ENCODE data around the gene SMIM14.
"Not testable (repeated sequence)": the region's sequence is repeated elsewhere in the genome, so short reads cannot be mapped to it uniquely, and the experiment has no call there.

SMIM14 gene

GRCh38 chr4:39655211-39655610 is 16.5 kb upstream of the SMIM14 start:
- TF ChIP-seq CTCF (IDR thresholded peaks at IDR 0.05; ENCODE audit: extremely low read depth, missing control alignments), result no peak
- DNase-seq (ENCODE audit: low spot score), result no peak

GRCh38 chr4:39651586-39651985 is 12.9 kb upstream of the SMIM14 start:
- DNase-seq (ENCODE audit: low spot score), result not testable (repeated sequence)

GRCh38 chr4:39649639-39650265 is 11.1 kb upstream of the SMIM14 start:
- DNase-seq (ENCODE audit: low spot score), result no peak
- no peak for TF ChIP-seq CTCF (IDR thresholded peaks at IDR 0.05; ENCODE audit: extremely low read depth, missing control alignments)

GRCh38 chr4:39648827-39649558 is 10.3 kb upstream of the SMIM14 start:
- DNase-seq (ENCODE audit: low spot score), result no peak
- TF ChIP-seq CTCF (IDR thresholded peaks at IDR 0.05; ENCODE audit: extremely low read depth, missing control alignments), result no peak

- TF ChIP-seq CTCF (IDR thresholded peaks at IDR 0.05; ENCODE audit: extremely low read depth, missing control alignments), result no peak
- DNase-seq (ENCODE audit: low spot score), result no peak
Observed at GRCh38 chr4:39648213-39648612, 9.5 kb upstream of the SMIM14 start.

GRCh38 chr4:39642885-39643552 is 4.4 kb upstream of the SMIM14 start:
- DNase-seq (ENCODE audit: low spot score), result no peak
- TF ChIP-seq CTCF (IDR thresholded peaks at IDR 0.05; ENCODE audit: extremely low read depth, missing control alignments), result no peak

GRCh38 chr4:39641451-39641850 is 2.8 kb upstream of the SMIM14 start:
- no peak for TF ChIP-seq CTCF (IDR thresholded peaks at IDR 0.05; ENCODE audit: extremely low read depth, missing control alignments)
- no peak for DNase-seq (ENCODE audit: low spot score)

Data from GM20000 (cell line).